ENCODE results near the gene TAC4. TPM values are rescaled to one million over a fixed set of nuclear protein-coding genes. Genes with fewer than 3 reads are reported as not detected.

The TAC4 gene
- total RNA-seq, 1 experiment from 2014 or later: not detected

GRCh38 chr17:49873466-49873865 lies 25.6 kb upstream of the TAC4 start:
- peaks cover 6% of the 10 kb centered on the region for H4K20me1 ChIP-seq (ENCODE audit: control insufficient read depth, insufficient read depth, insufficient read length)
- WGBS (ENCODE audit: extremely low coverage, insufficient read length, low lambda C conversion rate): no CpG with 5 or more reads among the region's 6 CpGs
- H3K27ac Mint-ChIP-seq: peak overlapping the region in 1 of 3 experiments; percentile 69; a peak in 2 of 7 replicates

More at GRCh38 chr17:49873466-49873865, 25.6 kb upstream of the TAC4 start:
- Histone ChIP-seq H2BK120ac (ENCODE audit: low read depth, low read length, poor library complexity, severe bottlenecking) (no peak overlapping the region), H2BK20ac (ENCODE audit: low read depth, low read length, poor library complexity, severe bottlenecking) (no peak overlapping the region), H3K27me3 (ENCODE audit: insufficient read depth, low read length) (no peaks in the 10 kb centered on the region), H2AFZ (ENCODE audit: low read length) (no peak overlapping the region), H3K23ac (ENCODE audit: insufficient read length, low read depth, low read length) (no peak overlapping the region), H4K8ac (replicated peaks; ENCODE audit: insufficient read length, low read depth, low read length) (no peak overlapping the region), H4K91ac (ENCODE audit: insufficient read length, low read depth, low read length) (no peak overlapping the region), H4K5ac (ENCODE audit: insufficient read length, low read depth, low read length) (no peak overlapping the region), H2BK5ac (ENCODE audit: insufficient read length, low read length) (no peak overlapping the region), H3K56ac (ENCODE audit: insufficient read length, low read depth, low read length) (no peak overlapping the region), H2AK5ac (ENCODE audit: insufficient read length, low read length) (no peak overlapping the region), H3K23me2 (ENCODE audit: insufficient read length, low read depth, low read length, poor library complexity, severe bottlenecking) (no peaks in the 10 kb centered on the region), H2BK12ac (ENCODE audit: insufficient read length, low read depth, low read length) (no peak overlapping the region), H3K79me1 (ENCODE audit: insufficient read depth, low read depth, low read length, poor library complexity, severe bottlenecking) (no peaks in the 10 kb centered on the region), H3K18ac (ENCODE audit: insufficient read length, low read depth, low read length) (no peak overlapping the region), H3K9ac (ENCODE audit: extremely low read depth, insufficient read length, low read length) (no peak overlapping the region), H3K79me2 (ENCODE audit: insufficient read depth, low read length) (no peaks in the 10 kb centered on the region), H3K4ac (ENCODE audit: low read depth, low read length) (no peak overlapping the region), H3T11ph (ENCODE audit: low read length) (no peak overlapping the region), H3K4me1 (ENCODE audit: insufficient read depth, low read length) (no peaks in the 10 kb centered on the region; the same call in 1 of the 2 replicates), H3K27ac (ENCODE audit: insufficient read length, low read depth, low read length) (no peak overlapping the region), H3K14ac (ENCODE audit: insufficient read depth, low read length) (no peak overlapping the region), H2BK15ac (ENCODE audit: low read depth, low read length) (no peak overlapping the region), H3K9me3 (ENCODE audit: control insufficient read depth, low read depth, low read length) (no peaks in the 10 kb centered on the region), H3K4me2 (ENCODE audit: insufficient read depth, insufficient read length, low read length) (no peak overlapping the region)
- Mint-ChIP-seq H3K9me3 (no peaks in the 10 kb centered on the region), H3K4me3 (no peak overlapping the region), H3K36me3 (ENCODE audit: insufficient read depth in 1 of 3, low read depth in 3 of 3) (no peaks in the 10 kb centered on the region), H3K27me3 (ENCODE audit: low read depth) (peaks cover 10% of the 10 kb centered on the region), H3K4me1 (peaks cover 29 to 46% of the 10 kb centered on the region in 2 experiments)
- TF ChIP-seq CTCF (conservative IDR thresholded peaks at IDR 0.05): no peak
- DNase-seq: peak; percentile 30
